ENCODE measurements around the gene POLR2B.
"Not testable (repeated sequence)": the region's sequence is repeated elsewhere in the genome, so short reads cannot be mapped to it uniquely, and the experiment has no call there.

Gene POLR2B

DNA sequence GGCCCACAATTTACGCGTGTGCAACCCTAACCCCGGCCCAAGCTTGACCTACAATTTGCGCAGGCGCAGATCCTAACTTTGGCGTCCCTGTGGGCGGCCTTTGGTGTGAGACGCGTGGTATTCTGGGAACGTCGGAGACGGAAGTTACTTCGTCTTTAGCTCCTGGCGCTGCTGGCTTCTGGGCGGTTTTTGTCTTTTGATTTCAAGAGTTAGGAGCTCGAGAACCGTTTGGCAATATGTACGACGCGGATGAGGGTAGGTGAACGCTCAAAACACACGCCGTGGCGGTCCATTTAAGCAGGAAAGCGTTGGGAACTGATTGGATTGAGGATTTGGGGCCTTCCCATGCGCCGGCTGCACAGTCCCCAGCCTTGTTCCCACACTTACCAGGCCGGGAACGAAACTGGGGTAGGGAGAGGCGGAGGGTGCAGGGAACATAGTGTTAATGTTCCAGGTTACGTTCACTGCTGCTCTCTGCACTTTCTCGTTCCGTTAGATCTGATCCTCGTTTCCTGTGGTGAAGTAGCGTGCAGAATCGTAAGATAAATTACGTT lies at the start of gene POLR2B:
Gene POLR2B, plus strand, starts transcription at position 147 of the 554 bp plus-strand sequence. Its CDS starts 90 bp downstream, at position 237.
- DNase-seq = peak; percentile 93

DNA sequence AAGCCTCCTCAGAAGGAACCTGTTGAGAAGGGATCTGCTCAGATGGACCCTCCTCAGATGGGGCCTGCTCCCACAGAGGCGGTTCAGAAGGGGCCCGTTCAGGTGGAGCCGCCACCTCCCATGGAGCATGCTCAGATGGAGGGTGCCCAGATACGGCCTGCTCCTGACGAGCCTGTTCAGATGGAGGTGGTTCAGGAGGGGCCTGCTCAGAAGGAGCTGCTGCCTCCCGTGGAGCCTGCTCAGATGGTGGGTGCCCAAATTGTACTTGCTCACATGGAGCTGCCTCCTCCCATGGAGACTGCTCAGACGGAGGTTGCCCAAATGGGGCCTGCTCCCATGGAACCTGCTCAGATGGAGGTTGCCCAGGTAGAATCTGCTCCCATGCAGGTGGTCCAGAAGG lies 48.1 kb upstream of the POLR2B start:
- no peak for DNase-seq

DNA sequence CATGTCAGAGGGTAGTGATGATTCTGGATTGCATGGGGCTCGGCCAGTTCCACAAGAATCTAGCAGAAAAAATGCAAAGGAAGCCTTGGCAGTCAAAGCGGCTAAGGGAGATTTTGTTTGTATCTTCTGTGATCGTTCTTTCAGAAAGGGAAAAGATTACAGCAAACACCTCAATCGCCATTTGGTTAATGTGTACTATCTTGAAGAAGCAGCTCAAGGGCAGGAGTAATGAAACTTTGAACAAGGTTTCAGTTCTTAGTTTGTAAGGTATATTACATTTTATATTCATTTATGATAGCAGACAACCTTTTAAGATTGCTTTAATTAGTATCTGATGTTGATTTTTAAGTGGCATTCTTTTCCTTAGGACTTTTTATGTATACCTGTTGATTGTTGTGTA lies 46.8 kb upstream of the POLR2B start:
- DNase-seq = no peak

DNA sequence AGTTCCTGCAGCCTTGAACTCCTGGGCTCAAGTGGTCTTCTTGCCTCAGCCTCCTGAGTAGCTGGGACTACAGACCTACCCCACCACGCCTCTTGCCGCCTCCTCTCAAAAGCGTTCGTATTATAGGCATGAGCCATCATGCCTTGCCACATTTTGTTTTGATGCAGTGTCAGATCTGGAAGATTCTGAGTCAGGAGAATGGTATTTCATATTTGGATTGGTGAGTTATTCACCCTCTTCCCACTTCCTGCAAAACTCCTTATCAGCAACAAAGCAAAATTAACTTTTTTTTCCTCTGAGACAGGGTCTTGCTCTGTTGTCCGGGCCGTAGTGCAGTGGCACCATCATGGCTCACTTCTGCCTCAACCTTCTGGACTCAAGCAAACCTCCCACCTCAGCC lies 41.4 kb upstream of the POLR2B start:
- DNase-seq = no peak

DNA sequence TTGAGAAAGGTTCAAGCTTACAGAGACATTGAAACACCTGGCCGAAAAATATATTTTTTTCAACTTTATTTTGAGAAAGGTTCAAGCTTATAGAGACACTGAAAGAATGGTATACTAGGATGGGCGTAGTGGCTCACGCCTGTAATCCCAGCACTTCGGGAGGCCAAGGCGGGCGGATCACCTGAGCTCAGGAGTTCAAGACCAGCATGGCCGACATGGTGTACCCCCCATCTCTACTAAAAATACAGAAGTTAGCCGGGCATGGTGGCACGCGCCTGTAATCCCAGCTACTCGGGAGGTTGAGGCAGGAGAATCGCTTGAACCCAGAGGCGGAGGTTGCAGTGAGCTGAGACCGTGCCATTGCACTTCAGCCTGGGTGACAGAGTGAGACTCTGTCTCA lies 38.9 kb upstream of the POLR2B start:
- DNase-seq = not testable (repeated sequence)

DNA sequence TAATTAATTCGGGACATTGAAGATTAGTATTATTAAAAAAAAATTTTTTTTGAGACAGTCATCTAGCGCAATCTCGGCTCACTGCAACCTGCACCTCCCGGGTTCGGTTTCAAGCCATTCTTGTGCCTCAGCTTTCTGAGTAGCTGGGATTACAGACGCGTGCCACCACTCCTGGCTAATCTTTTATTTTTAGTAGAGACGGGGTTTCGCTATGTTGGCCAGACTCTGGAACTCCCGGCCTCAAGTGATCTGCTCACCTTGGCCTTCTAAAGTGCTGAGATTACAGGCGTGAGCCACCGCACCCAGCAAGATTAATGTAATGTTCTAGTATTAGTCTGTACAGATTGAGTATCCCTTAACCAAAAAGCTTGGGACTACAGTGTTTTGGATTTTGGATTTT lies 38.3 kb upstream of the POLR2B start:
- no peak for DNase-seq

DNA sequence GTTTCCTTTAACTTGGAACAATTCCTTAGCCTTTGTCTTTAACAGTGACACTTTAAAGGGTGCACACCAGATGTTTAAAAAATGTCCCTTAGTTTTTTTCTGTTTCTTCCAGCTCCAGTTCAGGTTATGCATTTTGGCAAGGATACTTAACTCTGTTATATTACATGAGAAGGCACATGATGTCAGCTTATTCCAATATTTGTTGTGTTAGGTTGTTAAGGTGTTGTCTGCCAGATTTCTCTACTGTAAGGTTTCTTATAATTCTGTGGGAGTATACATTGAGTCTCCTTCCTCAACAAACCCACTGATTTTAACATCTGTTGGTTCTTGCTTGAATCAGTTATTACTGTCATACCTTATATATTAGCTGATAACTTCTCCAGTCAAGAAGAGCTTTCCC lies 37.7 kb upstream of the POLR2B start:
- no peak for DNase-seq

DNA sequence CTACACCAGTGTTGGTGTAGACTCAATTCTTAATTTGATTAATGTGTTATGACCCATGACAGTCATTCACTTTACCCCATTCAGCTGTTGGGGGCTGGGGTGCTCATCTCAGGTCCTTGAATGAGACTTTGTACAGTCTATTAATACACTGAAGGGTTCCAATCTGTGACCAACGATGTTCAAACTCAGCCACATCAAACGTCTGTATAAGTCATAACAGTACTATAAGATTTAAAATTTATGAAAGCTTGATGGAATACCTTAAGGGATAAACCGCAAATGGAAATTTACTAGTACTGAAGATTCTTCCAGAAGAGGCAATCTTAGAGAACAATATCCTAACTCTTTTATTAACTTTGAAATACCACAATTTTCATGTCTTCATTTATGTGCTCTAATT lies 37.3 kb upstream of the POLR2B start:
- no peak for DNase-seq

DNA sequence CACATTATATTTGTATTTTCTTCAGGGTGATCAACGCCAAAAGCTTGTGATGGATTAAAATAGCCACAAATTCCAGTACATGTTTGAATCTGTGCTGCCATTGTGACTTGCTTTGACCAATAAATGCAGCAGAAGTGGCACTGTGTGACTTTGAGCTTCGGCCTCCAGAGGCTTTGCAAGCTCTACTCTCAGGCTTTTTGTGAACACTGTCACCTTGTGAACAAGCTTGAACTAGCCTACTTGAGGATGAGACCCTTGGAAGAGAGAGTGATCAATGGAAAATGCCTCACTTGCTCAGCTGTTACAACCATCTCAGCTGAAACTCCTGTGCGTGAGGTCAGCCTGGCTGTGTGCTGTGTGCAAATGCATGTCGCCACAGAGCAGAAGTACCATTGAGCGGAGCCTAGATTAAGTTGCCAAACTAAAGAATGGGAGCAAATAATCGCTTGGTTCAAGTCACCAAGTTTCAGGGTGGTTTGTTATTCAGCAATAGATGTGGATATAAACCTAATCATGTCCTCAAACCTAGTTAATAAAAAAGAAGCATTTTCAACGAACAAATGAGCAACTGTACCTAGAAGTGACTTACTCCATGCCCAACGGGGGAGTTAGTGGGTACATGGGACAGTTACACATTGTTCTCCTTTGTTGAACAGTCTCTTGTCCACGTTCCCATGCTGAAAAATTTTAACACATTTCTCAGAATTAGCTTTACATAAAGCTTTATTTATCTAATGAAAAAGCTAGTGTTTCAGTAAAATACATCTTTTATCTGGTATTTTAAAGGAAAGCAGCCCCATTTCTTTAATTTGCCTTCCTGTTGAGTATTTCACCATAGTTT lies 24.8 kb upstream of the POLR2B start:
- no peak for DNase-seq

DNA sequence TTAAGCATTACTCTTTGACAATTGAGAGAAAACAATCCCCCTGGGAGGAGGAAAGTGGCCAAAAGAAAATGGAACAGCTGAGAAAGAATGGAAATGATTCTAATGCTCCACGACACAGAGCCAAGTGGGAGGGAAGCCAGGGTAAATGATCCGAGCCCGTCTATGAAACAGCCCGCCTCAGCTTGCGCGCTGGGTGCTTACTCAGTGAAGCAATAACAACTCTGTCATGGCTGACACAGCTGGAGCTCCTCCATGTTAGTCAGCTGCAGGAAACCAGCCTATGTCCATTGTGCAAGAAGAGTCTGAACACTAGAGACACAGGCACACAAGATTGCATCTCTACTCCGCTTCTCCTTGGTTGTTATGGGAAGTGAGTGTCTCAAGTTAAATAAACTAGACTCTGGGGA lies 20.6 kb upstream of the POLR2B start:
- DNase-seq = peak; percentile 87

DNA sequence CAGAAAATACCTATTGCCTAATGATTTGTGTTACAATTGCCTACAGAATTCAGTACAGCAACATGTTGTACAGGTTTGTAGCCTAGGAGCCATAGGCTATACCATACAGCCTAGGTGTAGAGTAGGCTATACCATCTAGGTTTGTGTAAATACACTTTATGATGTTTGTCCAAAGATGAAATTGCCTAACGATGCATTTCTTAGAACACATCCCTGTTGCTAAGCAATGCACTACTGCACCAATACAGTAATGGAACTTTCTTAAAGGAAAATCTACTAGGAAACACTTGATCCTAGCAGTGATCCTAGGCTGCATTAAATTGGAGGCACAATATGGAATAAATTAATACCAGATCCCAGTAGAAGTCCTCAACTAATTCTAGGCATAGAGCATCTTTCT lies 19.6 kb upstream of the POLR2B start:
- DNase-seq = no peak

DNA sequence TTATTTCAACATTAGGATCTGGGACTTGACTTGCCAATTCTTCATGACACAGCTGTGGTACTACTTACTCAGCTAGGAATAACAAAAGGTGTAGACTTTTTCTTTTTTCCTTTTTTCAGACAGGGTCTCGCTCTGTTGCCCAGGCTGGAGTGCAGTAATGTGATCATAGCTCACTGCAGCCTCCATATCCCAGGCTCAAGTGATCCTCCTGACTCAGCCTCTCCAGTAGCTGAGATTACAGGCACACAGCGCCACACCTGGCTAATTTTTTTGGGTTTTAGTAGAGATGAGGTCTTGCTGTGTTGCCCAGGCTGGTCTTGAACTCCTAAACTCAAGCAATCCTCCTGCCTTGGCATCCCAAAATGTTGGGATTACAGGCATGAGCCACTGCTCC lies 17.6 kb upstream of the POLR2B start:
- no peak for DNase-seq

DNA sequence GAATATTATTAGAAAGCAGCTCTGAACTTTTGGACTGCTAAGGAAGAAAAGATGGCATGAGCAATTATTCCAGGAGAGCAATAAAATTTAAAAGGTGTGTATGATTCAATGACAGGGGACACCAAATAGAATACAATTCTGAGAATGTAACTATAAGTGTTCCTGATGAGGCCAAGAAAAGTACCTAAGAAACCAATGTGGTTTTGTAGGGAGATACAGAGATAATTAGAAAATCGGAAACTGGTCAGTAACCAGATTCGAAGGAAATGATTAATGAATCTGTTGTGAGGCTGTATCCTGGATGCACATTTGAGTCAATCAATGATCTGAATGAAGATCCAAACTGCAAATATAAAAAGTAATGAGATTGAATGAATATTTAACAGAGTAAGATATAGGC lies 7.3 kb upstream of the POLR2B start:
- no peak for DNase-seq

DNA sequence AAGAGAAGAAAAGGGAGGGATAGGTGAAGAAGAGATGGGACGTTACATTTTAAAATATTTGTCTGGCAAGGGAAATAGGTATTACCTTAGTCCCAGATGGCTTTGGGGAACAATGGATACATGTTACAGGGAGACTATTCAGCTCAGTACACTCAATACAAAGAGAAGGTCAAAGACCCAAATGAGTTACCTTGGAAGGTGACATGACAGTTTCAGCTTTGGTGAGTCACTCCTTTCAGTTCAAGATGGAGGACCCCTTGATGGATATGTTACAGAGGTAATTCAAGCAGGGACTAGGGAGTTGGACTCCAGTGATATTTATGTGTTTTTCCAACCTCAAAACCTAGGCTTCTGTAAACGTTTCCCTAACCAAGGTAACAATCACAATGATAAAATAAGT lies 6.3 kb upstream of the POLR2B start:
- DNase-seq = no peak

DNA sequence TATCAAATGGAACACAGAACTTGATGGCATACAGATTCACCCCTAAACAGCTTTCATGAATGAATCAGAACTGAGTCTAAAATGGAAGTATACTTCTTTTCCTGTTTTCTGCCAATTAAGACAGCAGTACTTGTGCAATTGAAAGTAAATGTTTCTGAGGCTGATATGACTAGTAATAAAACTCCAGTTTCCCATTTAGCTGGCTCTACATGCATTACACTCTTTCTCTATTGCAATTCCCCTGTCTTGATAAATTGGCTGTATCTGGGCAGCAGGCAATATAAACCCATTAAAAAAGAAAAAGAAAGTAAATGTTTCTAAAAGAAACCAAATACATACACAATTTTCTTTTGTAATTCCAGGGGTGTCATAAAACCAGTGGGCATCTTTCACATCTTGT lies 5.9 kb upstream of the POLR2B start:
- DNase-seq = no peak

DNA sequence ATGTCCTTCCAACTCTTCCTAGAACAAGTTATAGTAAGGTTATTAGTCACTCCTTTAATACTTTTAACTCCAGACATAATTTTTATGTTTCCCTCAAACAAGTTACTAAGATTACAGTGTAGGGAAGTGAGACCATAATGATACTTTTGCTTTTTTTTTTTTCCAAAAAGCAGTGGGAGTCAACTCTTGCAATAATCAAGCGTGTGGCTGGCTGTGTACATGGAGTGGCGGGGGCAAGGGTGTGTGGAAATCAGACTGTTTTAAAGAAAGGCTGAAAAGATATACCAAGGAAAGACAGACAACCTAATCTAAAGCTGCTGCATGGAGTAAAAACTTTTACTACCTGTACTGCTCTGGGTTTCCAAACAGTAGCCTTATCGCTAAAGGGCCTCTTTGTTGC lies 5.4 kb upstream of the POLR2B start:
- no peak for DNase-seq

DNA sequence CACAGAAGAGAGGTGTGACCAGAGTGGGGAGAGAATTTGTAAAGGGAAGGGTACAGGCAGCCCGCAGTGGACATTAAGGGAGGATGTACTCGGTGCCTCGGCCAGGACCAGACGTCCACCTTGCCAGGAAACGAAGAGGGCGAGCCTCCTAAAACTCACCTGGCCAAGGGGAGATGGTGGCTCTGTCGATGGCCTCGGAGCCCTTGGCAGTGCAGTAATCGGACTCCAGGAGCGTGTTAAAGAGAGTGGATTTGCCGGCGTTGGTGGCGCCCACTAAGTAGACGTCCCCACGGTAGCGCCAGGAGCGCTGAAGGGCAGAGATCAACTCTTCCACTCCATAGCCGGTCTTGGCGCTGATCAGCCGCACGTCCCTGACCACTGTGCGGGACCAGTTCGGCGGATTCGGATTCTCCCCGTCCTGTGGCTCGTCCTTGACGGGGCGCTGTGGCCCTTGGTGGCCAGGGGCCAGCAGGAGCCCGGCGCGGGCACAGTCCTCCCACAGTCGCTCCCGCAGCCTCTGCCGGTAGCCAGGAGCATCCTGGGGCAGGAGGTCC lies 2.3 kb upstream of the POLR2B start:
- DNase-seq = peak; percentile 51

DNA sequence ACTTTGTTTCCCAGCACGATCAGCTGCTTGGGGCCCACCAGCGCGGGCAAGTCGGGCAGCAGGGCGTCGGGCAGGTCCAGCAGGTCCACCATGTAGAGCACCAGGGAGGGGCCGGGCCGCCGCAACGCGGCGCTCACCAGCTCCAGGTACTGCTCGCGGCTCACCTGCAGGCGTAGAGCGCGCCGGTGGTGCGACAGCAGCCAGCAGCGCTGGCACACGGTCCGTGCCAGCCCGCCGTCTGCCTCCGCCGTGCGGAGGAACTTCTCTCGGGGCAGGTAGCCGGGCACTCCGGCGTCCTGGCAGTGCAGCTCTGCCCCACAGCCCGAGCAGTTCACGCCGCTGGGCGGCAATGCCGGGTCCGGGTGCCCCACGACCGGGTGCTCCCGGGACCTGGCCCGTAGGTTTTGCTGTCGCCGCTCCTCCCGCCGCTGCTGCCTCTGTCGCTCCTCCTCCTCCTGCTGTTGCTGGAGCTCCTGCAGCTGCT lies 1.8 kb upstream of the POLR2B start:
- DNase-seq = no peak

DNA sequence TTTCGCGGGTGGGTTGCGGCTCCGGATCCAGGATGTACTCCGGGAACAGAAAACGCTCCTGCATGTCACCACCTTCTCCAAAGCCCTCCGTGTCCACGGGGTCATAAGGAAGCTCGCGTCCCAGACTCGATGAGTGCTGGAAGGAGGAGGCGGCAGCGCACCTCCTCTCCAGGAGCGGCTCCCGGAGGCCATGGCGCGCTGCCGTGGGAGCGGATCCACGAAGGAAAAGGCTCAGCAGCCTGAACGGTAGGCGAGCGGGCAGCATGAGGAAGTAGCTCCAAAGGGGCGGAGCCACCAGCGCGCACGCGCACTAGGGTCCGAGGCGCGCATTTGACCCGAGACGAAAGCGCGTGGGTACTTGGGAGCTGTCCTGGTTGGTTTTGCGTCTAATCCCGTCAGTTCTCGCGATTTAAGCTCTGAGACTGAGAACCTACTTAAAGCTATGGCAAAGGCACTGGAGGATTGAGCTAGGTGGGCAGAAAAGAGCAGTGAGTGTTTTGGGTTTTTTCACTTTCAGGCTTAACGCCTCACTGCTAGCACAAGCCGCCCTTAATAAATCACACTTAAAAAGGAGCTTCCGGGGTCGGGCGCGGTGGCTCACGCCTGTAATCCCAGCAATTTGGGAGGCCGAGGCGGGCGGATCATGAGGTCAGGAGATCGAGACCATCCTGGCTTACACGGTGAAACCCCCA lies 1.2 kb upstream of the POLR2B start, which contains the start of gene NOA1:
Gene NOA1, minus strand, starts transcription at position 286 of the 692 bp plus-strand sequence. Its CDS starts 21 bp downstream, at position 265.
- DNase-seq = peak; percentile 99

DNA sequence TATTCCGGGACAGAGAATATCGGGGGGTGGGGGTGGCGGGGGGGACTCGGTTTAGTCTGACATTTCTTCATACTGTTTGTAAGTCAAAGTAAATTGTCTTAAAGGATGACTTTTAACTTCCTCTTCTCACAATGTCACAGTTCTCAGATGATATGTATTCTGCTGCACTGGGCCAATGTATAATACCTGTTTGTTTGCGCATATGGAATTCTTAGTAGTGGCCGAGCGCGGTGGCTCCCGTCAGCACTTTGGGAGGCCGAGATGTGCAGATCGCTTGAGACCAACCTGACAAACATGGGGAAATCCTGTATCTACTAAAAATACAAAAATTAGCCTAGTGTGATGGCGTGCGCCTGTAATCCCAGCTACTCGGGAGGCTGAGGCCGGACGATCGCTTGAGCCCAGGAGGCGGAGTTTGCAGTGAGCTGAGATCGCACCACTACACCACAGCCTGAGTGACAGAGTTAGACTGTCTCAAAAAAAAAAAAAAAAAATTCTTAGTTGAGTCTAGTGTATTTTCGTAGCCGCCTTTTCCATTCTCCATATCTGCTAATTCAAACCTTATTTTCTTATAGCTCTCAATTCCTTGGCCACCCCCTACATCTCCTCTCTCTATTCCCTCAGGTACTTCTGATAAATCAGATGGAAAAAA lies 851 bp downstream of the POLR2B start:
- no peak for DNase-seq

DNA sequence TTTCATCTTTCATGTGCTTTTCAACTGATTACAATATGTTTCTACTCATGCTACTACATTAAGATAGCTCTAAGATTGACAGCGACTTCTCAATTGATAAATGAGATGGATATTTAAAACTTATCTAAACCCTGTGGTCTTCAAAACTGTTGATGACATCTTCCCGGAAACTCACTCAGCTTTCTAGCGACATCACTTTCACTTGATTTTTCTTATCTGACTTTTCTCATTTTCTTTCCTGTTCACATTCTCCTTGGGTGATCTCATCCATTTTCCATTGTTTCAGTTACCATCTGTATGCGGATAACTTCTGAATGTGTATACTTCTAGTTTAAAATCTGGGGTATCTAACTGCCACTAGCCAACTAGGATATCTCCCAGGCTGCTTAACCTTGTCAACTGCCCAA lies 3.1 kb downstream of the POLR2B start:
- no peak for DNase-seq

DNA sequence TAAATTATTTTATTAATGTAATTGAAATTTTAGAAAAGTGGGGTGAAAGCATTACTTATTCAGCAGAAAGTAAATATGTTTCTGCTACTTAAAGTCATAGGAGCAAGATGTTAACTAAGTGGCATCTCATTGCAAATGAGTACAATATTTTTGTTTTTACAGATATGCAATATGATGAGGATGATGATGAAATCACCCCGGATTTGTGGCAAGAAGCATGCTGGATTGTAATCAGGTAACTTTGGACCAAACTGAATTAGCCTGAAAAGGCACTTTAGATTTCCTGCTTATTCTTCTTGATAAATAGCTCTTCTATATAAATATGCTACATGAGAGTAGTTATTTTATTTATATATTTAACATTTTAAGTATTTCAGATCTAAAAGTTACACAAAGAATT lies 7.5 kb downstream of the POLR2B start:
- no peak for DNase-seq

DNA sequence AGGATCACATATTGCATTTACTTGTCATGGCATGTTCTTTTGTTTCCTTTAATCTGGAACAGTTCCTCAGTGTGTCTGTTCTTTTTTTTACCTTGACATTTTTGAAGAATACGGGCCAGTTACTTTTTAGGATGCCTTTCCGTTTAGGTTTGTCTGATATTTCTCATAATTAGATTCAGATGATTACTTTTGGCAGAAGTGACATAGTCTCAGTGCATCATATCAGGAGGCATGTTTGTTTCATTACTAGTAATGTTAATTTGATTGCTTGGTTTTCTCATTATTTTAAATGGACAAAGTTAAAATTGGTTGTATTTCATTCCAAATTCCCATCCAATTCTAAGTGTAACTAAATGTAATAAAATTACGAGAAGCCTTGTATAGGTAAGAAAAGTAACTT lies 8.3 kb downstream of the POLR2B start:
- no peak for DNase-seq
